HEK293 (cell line): ENCODE data around the gene PDK2.
A peak's percentile ranks its signal among the peaks of the same experiment; 100 is the strongest.

Experiments used
- CTCF ChIA-PET: fragments of 350-600 bp; formaldehyde crosslinking; extraction: SDS; loops from one replicate; lab custom pipeline; 2021; ENCODE audit warnings: antibody characterized with exemption; lab: Yijun Ruan, JAX
- POLR2A ChIA-PET: fragments of 300-600 bp; formaldehyde crosslinking; extraction: SDS; loops from one replicate; lab custom pipeline; 2020; ENCODE audit warnings: antibody characterized with exemption, inconsistent platforms; lab: Yijun Ruan, JAX
- H3K27ac ChIP-seq: fragments of 200-500 bp; sonication (Bioruptor generic); 2 replicates; pipeline ENCODE4 v1.5.1; 2014; ENCODE audit warnings: low read depth, low read length, control low read depth, inconsistent platforms; ENCODE audit errors: extremely low read depth
- H3K36me3 ChIP-seq, 2 experiments: fragments of 200-500 bp in 1 of 2; sonication (Bioruptor generic) in 1 of 2; 1 replicate in 1 of 2; 2 replicates in 1 of 2; pipeline ENCODE4 v1.5.1; 2014 to 2017; ENCODE audit warnings: inconsistent platforms in 2 of 2, low read length in 2 of 2; ENCODE audit not compliant: control insufficient read depth in 2 of 2, insufficient read depth in 1 of 2
- H3K4me1 ChIP-seq: fragments of 200-500 bp; sonication (Bioruptor generic); 2 replicates; pipeline ENCODE4 v1.5.1; 2014; ENCODE audit warnings: mild to moderate bottlenecking, low read length, inconsistent platforms; ENCODE audit not compliant: control insufficient read depth, insufficient read depth
- H3K4me3 ChIP-seq: 2 replicates; pipeline ENCODE4 v1.5.1; 2011; ENCODE audit warnings: low read depth, mild to moderate bottlenecking, control low read depth, low read length, moderate library complexity
- H3K9me3 ChIP-seq: fragments of 200-500 bp; sonication (Bioruptor generic); 2 replicates; pipeline ENCODE4 v1.5.1; 2014; ENCODE audit warnings: low read depth, low read length, inconsistent platforms; ENCODE audit not compliant: control insufficient read depth, insufficient read depth
- FEZF1 ChIP-seq: fragments of 450-650 bp; formaldehyde crosslinking; IDR thresholded peaks from 2 replicates; pipeline ENCODE4 v1.5.1; 2016; ENCODE audit warnings: missing biosample characterization, missing genetic modification characterization
- GFI1B ChIP-seq: fragments of 450-650 bp; formaldehyde crosslinking; IDR thresholded peaks from 2 replicates; pipeline ENCODE4 v1.5.1; 2016; ENCODE audit warnings: missing biosample characterization, missing genetic modification characterization
- GLIS1 ChIP-seq: fragments of 450-650 bp; formaldehyde crosslinking; IDR thresholded peaks from 2 replicates; pipeline ENCODE4 v1.5.1; 2016; ENCODE audit warnings: missing biosample characterization, missing genetic modification characterization
- HOXA7 ChIP-seq: sonication (generic); formaldehyde crosslinking; IDR thresholded peaks from 2 replicates; pipeline ENCODE4 v1.8.1; 2022; ENCODE audit warnings: missing genetic modification reagents, borderline replicate concordance
- KLF9 ChIP-seq: fragments of 450-650 bp; formaldehyde crosslinking; IDR thresholded peaks from 2 replicates; pipeline ENCODE4 v1.5.1; 2016; ENCODE audit warnings: missing biosample characterization, missing genetic modification characterization, low read depth
- OVOL3 ChIP-seq: fragments of 450-650 bp; formaldehyde crosslinking; IDR thresholded peaks from 2 replicates; pipeline ENCODE4 v1.5.1; 2016; ENCODE audit warnings: missing biosample characterization, missing genetic modification characterization
- SALL2 ChIP-seq: fragments of 450-650 bp; formaldehyde crosslinking; IDR thresholded peaks from 2 replicates; pipeline ENCODE4 v1.5.0; 2017; ENCODE audit warnings: missing biosample characterization, mild to moderate bottlenecking, missing genetic modification characterization, borderline replicate concordance
- SCRT2 ChIP-seq: fragments of 450-650 bp; formaldehyde crosslinking; IDR thresholded peaks from 2 replicates; pipeline ENCODE4 v1.5.1; 2016; ENCODE audit warnings: missing biosample characterization, missing genetic modification characterization
- ZBTB11 ChIP-seq: fragments of 450-650 bp; formaldehyde crosslinking; conservative IDR thresholded peaks from 2 replicates; pipeline ENCODE4 v1.5.1; 2016; ENCODE audit warnings: low read depth, missing biosample characterization, missing genetic modification characterization
- ZFP3 ChIP-seq: fragments of 450-650 bp; formaldehyde crosslinking; IDR thresholded peaks from 2 replicates; pipeline ENCODE4 v1.5.1; 2016; ENCODE audit warnings: low read depth, missing biosample characterization, missing genetic modification characterization
- ZNF112 ChIP-seq: fragments of 450-650 bp; formaldehyde crosslinking; IDR thresholded peaks from 2 replicates; pipeline ENCODE4 v1.5.0; 2017; ENCODE audit warnings: missing biosample characterization, missing genetic modification characterization
- ZNF157 ChIP-seq: fragments of 450-650 bp; formaldehyde crosslinking; IDR thresholded peaks from 2 replicates; pipeline ENCODE4 v1.5.1; 2016; ENCODE audit warnings: missing biosample characterization, missing genetic modification characterization
- ZNF16 ChIP-seq: fragments of 450-650 bp; formaldehyde crosslinking; IDR thresholded peaks from 2 replicates; pipeline ENCODE4 v1.5.1; 2016; ENCODE audit warnings: low read depth, missing biosample characterization, missing genetic modification characterization
- ZNF221 ChIP-seq: fragments of 450-650 bp; formaldehyde crosslinking; IDR thresholded peaks from 2 replicates; pipeline ENCODE4 v1.5.1; 2017; ENCODE audit warnings: missing biosample characterization, missing genetic modification characterization, borderline replicate concordance
- ZNF311 ChIP-seq: fragments of 450-650 bp; formaldehyde crosslinking; IDR thresholded peaks from 2 replicates; pipeline ENCODE4 v1.5.1; 2017; ENCODE audit warnings: missing biosample characterization, missing genetic modification characterization, borderline replicate concordance
- ZNF341 ChIP-seq: fragments of 450-650 bp; formaldehyde crosslinking; IDR thresholded peaks from 2 replicates; pipeline ENCODE4; 2016; ENCODE audit warnings: low read depth, missing biosample characterization, missing genetic modification characterization
- ZNF404 ChIP-seq: fragments of 450-650 bp; formaldehyde crosslinking; IDR thresholded peaks from 2 replicates; pipeline ENCODE4 v1.5.1; 2017; ENCODE audit warnings: missing biosample characterization, missing genetic modification characterization
- ZNF449 ChIP-seq: fragments of 450-650 bp; formaldehyde crosslinking; IDR thresholded peaks from 2 replicates; pipeline ENCODE4 v1.5.1; 2017; ENCODE audit warnings: missing biosample characterization, mild to moderate bottlenecking, missing genetic modification characterization, moderate library complexity
- ZNF501 ChIP-seq: fragments of 450-650 bp; formaldehyde crosslinking; IDR thresholded peaks from 2 replicates; pipeline ENCODE4 v1.5.1; 2016; ENCODE audit warnings: missing biosample characterization, missing genetic modification characterization
- ZNF596 ChIP-seq: fragments of 450-650 bp; IDR thresholded peaks from 2 replicates; pipeline ENCODE4 v1.5.0; 2018; ENCODE audit warnings: missing biosample characterization, mild to moderate bottlenecking, missing genetic modification characterization, moderate library complexity
- ZSCAN16 ChIP-seq: fragments of 450-650 bp; formaldehyde crosslinking; IDR thresholded peaks from 2 replicates; pipeline ENCODE4 v1.5.1; 2016; ENCODE audit warnings: missing biosample characterization, missing genetic modification characterization

Gene PDK2

DNA sequence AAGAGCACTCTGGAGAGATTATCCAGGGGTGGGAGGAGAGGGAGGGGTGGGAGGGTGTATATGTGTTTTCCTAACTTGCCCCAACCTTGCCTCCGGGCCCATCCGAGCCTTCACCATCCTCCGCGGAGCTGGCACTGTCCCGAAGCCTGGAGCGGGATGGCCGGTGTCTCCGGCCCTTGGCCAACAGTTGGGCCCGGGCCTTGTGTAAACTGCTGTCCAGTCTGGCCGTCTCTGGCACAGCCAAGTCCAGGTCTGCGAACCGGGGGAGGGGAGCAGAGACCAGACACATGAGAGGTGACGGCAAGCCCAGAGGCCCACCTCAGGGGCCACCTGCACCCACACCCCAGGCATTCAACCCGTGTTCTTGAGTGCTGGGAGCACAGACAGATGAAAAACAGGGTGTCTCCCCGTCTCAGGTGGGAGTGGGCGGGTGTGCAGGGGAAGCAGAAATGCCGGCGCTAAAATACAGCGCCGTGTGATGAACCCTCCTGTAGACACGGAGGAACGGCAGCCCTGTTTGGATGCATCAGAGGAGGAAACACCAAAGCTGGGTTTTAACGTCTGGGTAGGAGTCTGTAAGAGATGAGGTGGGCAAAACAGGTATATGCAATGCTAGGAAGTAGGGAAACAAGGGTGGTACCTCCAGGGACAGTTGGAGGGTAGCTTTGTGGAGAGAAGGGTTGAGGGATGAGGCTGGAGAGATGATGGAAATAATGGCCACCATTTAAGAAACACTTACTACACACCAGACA lies 23.1 kb downstream of the PDK2 start:
- CTCF ChIA-PET: interaction anchor here (0.6 to 5.2 kb wide), 5 partner anchors 21 to 46 kb away, joined by 3 to 34 read pairs (median 7); no protein-coding TSS in a partner anchor
- POLR2A ChIA-PET: interaction anchor here (1.4 kb wide), 1 partner anchor 56 kb away, joined by 3 read pairs; no protein-coding TSS in a partner anchor
- peaks cover 3% of the 10 kb centered on the region for H3K4me1 ChIP-seq

DNA sequence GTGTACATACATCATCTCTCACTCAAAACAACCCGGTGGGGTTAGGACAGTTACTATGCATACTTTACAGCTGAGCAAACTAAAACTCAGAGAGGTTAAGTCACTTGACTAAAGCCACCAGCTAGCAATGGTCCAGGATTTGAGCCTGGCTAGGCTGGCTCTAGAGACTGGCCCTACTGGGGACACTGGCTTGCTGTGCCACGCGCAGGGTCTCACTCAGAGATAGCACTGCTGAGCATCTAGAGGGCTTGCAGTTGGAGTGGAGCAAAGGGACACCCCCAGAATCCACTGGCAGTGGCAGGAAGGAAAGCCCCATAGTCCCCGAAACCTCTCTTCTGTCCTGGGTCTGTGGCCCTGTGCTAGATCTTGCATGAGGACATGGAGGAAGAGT lies 23.7 kb downstream of the PDK2 start:
- CTCF ChIA-PET: interaction anchor here (0.6 to 3.9 kb wide), 7 partner anchors 21 to 178 kb away, joined by 3 to 18 read pairs (median 4); no protein-coding TSS in a partner anchor
- POLR2A ChIA-PET: interaction anchor here (1.0 to 1.4 kb wide), 2 partner anchors 18 to 55 kb away, joined by 3 read pairs; no protein-coding TSS in a partner anchor
- no peaks in the 10 kb centered on the region for H3K9me3 ChIP-seq
- no peak overlapping the region for H3K27ac ChIP-seq
- no peak overlapping the region for H3K4me3 ChIP-seq
- peaks cover 0 to 6% of the 10 kb centered on the region in 2 experiments; a peak in 1 of 3 replicates for H3K36me3 ChIP-seq
- no peak for TF ChIP-seq GFI1B (tag by site-specific recombination)
- TF ChIP-seq SCRT2 (tag by site-specific recombination): no peak
- TF ChIP-seq OVOL3 (tag by site-specific recombination): no peak
- no peak for TF ChIP-seq ZBTB11 (tag by site-specific recombination)
- TF ChIP-seq FEZF1 (tag by site-specific recombination): no peak
- no peak for TF ChIP-seq HOXA7
- no peak for TF ChIP-seq ZNF449 (tag by site-specific recombination)
- no peak for TF ChIP-seq ZNF341 (tag by site-specific recombination)
- TF ChIP-seq ZNF404 (tag by site-specific recombination): no peak
- no peak for TF ChIP-seq SALL2 (tag by site-specific recombination)
- TF ChIP-seq ZNF596 (tag by site-specific recombination): no peak
- TF ChIP-seq ZNF501 (tag by site-specific recombination): no peak
- no peak for TF ChIP-seq ZNF311 (tag by site-specific recombination)
- no peak for TF ChIP-seq KLF9 (tag by site-specific recombination)
- TF ChIP-seq ZNF157: no peak
- TF ChIP-seq ZNF221 (tag by site-specific recombination): no peak
- TF ChIP-seq ZNF16 (tag by site-specific recombination): no peak
- no peak for TF ChIP-seq ZSCAN16 (tag by site-specific recombination)
- no peak for TF ChIP-seq GLIS1 (tag by site-specific recombination)
- no peak for TF ChIP-seq ZNF112
- H3K4me1 ChIP-seq: peaks cover 9% of the 10 kb centered on the region

More for the DNA sequence above, 23.1 kb downstream of the PDK2 start:
- no peak overlapping the region for H3K27ac ChIP-seq
- no peak overlapping the region for H3K4me3 ChIP-seq
- H3K9me3 ChIP-seq: no peaks in the 10 kb centered on the region
- peaks cover 0 to 10% of the 10 kb centered on the region in 2 experiments; a peak in 1 of 3 replicates for H3K36me3 ChIP-seq
- TF ChIP-seq ZFP3 (tag by site-specific recombination) (peak; percentile 60; the same call in 1 of the 2 replicates), ZNF501 (tag by site-specific recombination) (no peak)
